Trophoblast cell (in vitro differentiated cells and primary cell): ENCODE results near the gene PDRG1.

Source experiments
- DNase-seq, 2 donors: peaks; one replicate each; pipeline ENCODE4 v3.0.0-alpha.2; 2016
- H2AFZ ChIP-seq: 2 replicates; pipeline ENCODE4 v1.6.1; 2013; ENCODE audit warnings: low read length, moderate library complexity, mild to moderate bottlenecking; ENCODE audit not compliant: insufficient read depth, poor library complexity
- H2AK5ac ChIP-seq: 2 replicates; pipeline ENCODE4 v1.6.1; 2013; ENCODE audit warnings: mild to moderate bottlenecking, low read length
- H2BK120ac ChIP-seq: 2 replicates; pipeline ENCODE4 v1.6.1; 2013; ENCODE audit warnings: low read length, mild to moderate bottlenecking, moderate library complexity; ENCODE audit not compliant: insufficient read depth, poor library complexity
- H2BK12ac ChIP-seq: 2 replicates; pipeline ENCODE4 v1.6.1; 2013; ENCODE audit warnings: mild to moderate bottlenecking, low read length, moderate library complexity
- H2BK5ac ChIP-seq: 2 replicates; pipeline ENCODE4 v1.6.1; 2013; ENCODE audit warnings: low read length, low read depth, moderate library complexity, mild to moderate bottlenecking; ENCODE audit not compliant: poor library complexity
- H3K14ac ChIP-seq: 2 replicates; pipeline ENCODE4 v1.6.1; 2013; ENCODE audit warnings: mild to moderate bottlenecking, low read length
- H3K18ac ChIP-seq: 2 replicates; pipeline ENCODE4 v1.6.1; 2013; ENCODE audit warnings: mild to moderate bottlenecking, low read length
- H3K23ac ChIP-seq: 2 replicates; pipeline ENCODE4 v1.6.1; 2013; ENCODE audit warnings: low read length
- H3K27ac ChIP-seq: 2 replicates; pipeline ENCODE4 v1.5.1; 2013; ENCODE audit warnings: low read depth, mild to moderate bottlenecking, inconsistent platforms, low read length, moderate library complexity
- H3K27me3 ChIP-seq: 2 replicates; pipeline ENCODE4 v1.6.1; 2013; ENCODE audit warnings: inconsistent platforms, mild to moderate bottlenecking, low read length, moderate library complexity; ENCODE audit not compliant: insufficient read depth
- H3K36me3 ChIP-seq, 2 experiments: 1 replicate in 1 of 2; 2 replicates in 1 of 2; pipeline ENCODE4 v1.6.1; 2013; ENCODE audit warnings: low read length in 2 of 2, mild to moderate bottlenecking in 2 of 2, moderate library complexity in 1 of 2; ENCODE audit not compliant: insufficient read depth in 2 of 2, control insufficient read depth in 1 of 2
- H3K4ac ChIP-seq: 2 replicates; pipeline ENCODE4 v1.6.1; 2013; ENCODE audit warnings: low read depth, mild to moderate bottlenecking, low read length, moderate library complexity
- H3K4me1 ChIP-seq, 2 experiments: 1 replicate in 1 of 2; 2 replicates in 1 of 2; pipeline ENCODE4 v1.6.1; 2013; ENCODE audit warnings: low read length in 2 of 2, mild to moderate bottlenecking in 2 of 2, moderate library complexity in 1 of 2; ENCODE audit not compliant: insufficient read depth in 2 of 2, control insufficient read depth in 1 of 2
- H3K4me2 ChIP-seq: 2 replicates; pipeline ENCODE4 v1.6.1; 2013; ENCODE audit warnings: inconsistent platforms, mild to moderate bottlenecking, low read length, moderate library complexity
- H3K4me3 ChIP-seq: 2 replicates; pipeline ENCODE4 v1.5.1; 2013; ENCODE audit warnings: mild to moderate bottlenecking, low read depth, low read length, inconsistent platforms
- H3K79me1 ChIP-seq: one replicate; pipeline ENCODE4 v1.6.1; 2013; ENCODE audit warnings: low read length
- H3K79me2 ChIP-seq: 2 replicates; pipeline ENCODE4 v1.6.1; 2013; ENCODE audit warnings: low read length, mild to moderate bottlenecking; ENCODE audit not compliant: control insufficient read depth, insufficient read depth, poor library complexity
- H3K9ac ChIP-seq: 2 replicates; pipeline ENCODE4 v1.6.1; 2013; ENCODE audit warnings: mild to moderate bottlenecking, low read length
- H3K9me3 ChIP-seq: 2 replicates; pipeline ENCODE4 v1.6.1; 2013; ENCODE audit warnings: low read depth, mild to moderate bottlenecking, control low read depth, inconsistent platforms, low read length; ENCODE audit not compliant: insufficient read depth
- H4K12ac ChIP-seq: 2 replicates; pipeline ENCODE4 v1.6.1; 2013; ENCODE audit warnings: low read depth, mild to moderate bottlenecking, low read length, moderate library complexity
- H4K8ac ChIP-seq: 2 replicates; pipeline ENCODE4 v1.6.1; 2013; ENCODE audit warnings: low read depth, mild to moderate bottlenecking, low read length, moderate library complexity
- H4K91ac ChIP-seq: one replicate; pipeline ENCODE4 v1.6.1; 2013; ENCODE audit warnings: low read depth, mild to moderate bottlenecking, low read length, moderate library complexity
- WGBS: extraction: QIAGEN DNeasy Blood & Tissue Kit; methylation state at CpG from one replicate; pipeline ENCODE4 v1.1.7; 2013; ENCODE audit warnings: missing lambda C conversion rate; ENCODE audit not compliant: insufficient read length, insufficient coverage; ENCODE audit errors: extremely low coverage; 5-methylcytosine and 5-hydroxymethylcytosine counted together

PDRG1 gene

DNA sequence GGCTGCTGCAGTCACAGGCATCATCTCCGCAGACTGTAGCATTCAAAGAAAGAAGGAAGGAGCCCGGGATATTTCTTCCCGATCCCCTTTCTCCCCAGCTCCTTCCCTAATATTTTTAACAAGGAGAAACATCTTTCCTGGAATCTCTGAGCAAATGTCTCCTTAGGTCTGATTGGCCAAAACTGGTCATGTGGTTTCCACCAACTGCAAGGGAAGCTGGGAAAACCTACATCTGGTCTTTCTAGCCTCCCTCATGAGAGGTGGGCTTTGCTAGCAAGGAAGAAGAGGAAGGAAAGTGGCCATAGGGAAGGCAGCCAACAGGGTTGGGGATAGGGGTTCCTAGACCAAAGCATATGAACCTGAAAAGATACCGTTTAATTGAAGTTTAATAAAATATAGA lies 35.1 kb downstream of the PDRG1 start:
- Histone ChIP-seq H3K23ac (no peak overlapping the region), H3K27me3 (no peaks in the 10 kb centered on the region), H3K9ac (no peak overlapping the region), H4K12ac (no peak overlapping the region), H2BK5ac (no peak overlapping the region), H3K79me2 (no peaks in the 10 kb centered on the region), H3K14ac (no peak overlapping the region), H2AK5ac (no peak overlapping the region), H3K79me1 (no peaks in the 10 kb centered on the region), H2AFZ (no peak overlapping the region), H3K4me3 (no peak overlapping the region), H2BK12ac (no peak overlapping the region), H3K4me2 (no peak overlapping the region), H3K9me3 (peaks cover 9% of the 10 kb centered on the region), H2BK120ac (no peak overlapping the region), H3K18ac (no peak overlapping the region), H3K27ac (no peak overlapping the region), H3K4ac (no peak overlapping the region), H3K36me3 (no peaks in the 10 kb centered on the region), H4K8ac (no peak overlapping the region), H3K4me1 (peaks cover 6% of the 10 kb centered on the region in 2 experiments), H4K91ac (no peak overlapping the region)
- WGBS = no CpG with 5 or more reads among the region's 4 CpGs
- no peak for DNase-seq

DNA sequence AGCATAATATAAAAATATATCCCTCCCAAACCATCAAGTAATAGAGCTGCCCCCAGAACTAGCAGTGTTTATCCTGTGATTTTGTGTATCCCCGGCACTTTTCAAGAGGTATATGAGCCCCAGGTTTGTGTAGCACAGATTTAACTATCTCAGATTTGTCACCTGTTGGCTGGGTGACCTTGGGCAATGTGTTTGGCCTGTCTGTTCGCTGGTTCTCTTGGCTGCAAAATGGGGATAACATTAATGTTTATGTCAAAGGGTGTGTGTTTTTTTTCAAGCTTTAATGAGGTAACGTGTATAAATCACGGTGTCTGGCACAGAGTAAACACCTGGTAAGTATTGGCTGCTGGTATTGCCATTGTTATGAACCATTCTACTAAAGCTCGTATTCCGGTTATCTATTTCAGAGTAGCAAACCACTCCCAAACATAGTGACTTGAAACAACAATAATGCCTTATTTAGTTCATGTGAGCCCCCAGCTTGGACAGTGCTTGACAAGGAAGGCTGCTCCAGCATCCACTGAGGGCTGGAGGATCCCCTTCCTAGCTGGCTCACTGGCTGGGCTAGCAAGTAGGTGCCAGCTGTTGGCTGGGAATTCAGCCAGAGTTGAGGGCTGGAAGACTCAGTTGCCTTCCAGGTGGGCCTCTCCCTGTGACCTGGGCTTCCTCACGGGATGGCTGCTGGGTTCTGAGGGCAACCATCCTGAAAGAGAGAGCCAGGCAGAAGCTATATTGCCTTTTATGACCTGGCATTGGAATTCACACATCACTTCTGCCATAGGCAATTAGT lies 36.2 kb downstream of the PDRG1 start:
- no peak for DNase-seq
- Histone ChIP-seq H3K9ac (no peak overlapping the region), H3K79me1 (no peaks in the 10 kb centered on the region), H2BK5ac (no peak overlapping the region), H3K36me3 (no peaks in the 10 kb centered on the region), H3K79me2 (no peaks in the 10 kb centered on the region), H3K4ac (no peak overlapping the region), H2BK12ac (no peak overlapping the region), H3K4me2 (no peak overlapping the region), H3K27ac (no peak overlapping the region), H3K4me3 (no peak overlapping the region), H4K8ac (no peak overlapping the region), H2AK5ac (no peak overlapping the region), H3K9me3 (peaks cover 9% of the 10 kb centered on the region), H2AFZ (no peak overlapping the region), H3K14ac (no peak overlapping the region), H4K91ac (no peak overlapping the region), H4K12ac (no peak overlapping the region), H2BK120ac (no peak overlapping the region), H3K23ac (no peak overlapping the region), H3K18ac (no peak overlapping the region), H3K27me3 (no peaks in the 10 kb centered on the region), H3K4me1 (peaks cover 6% of the 10 kb centered on the region in 2 experiments)
- WGBS = no CpG with 5 or more reads among the region's 7 CpGs

DNA sequence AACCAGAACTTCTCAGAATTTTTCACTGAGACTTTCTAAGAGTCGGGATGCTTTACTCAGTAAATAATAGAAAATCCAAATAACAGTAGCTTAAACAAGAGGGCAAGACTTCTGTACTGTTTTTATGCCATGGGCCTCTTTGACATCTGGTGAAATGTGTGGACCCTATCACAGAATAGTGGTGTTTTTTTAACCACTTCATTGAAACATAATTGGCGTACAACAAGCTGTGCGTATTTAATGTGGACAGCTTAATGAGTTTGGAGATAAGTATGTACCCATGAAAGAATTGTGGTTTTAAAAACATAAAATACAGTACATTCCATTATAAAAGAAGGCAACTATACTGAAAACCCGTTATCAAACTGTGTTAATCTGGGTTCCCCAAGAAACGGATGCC lies 37.7 kb downstream of the PDRG1 start:
- Histone ChIP-seq H2BK120ac (no peak overlapping the region), H3K23ac (no peak overlapping the region), H3K79me2 (no peaks in the 10 kb centered on the region), H2AK5ac (no peak overlapping the region), H3K4ac (no peak overlapping the region), H4K91ac (no peak overlapping the region), H3K4me1 (peaks cover 6% of the 10 kb centered on the region in 2 experiments), H4K12ac (no peak overlapping the region), H4K8ac (no peak overlapping the region), H3K27ac (no peak overlapping the region), H2BK12ac (no peak overlapping the region), H3K27me3 (no peaks in the 10 kb centered on the region), H3K18ac (no peak overlapping the region), H3K4me3 (no peak overlapping the region), H3K79me1 (no peaks in the 10 kb centered on the region), H2AFZ (no peak overlapping the region), H2BK5ac (no peak overlapping the region), H3K9ac (no peak overlapping the region), H3K14ac (no peak overlapping the region), H3K36me3 (no peaks in the 10 kb centered on the region), H3K9me3 (peaks cover 5% of the 10 kb centered on the region), H3K4me2 (no peak overlapping the region)
- no peak for DNase-seq
- no CpG with 5 or more reads among the region's 5 CpGs for WGBS

DNA sequence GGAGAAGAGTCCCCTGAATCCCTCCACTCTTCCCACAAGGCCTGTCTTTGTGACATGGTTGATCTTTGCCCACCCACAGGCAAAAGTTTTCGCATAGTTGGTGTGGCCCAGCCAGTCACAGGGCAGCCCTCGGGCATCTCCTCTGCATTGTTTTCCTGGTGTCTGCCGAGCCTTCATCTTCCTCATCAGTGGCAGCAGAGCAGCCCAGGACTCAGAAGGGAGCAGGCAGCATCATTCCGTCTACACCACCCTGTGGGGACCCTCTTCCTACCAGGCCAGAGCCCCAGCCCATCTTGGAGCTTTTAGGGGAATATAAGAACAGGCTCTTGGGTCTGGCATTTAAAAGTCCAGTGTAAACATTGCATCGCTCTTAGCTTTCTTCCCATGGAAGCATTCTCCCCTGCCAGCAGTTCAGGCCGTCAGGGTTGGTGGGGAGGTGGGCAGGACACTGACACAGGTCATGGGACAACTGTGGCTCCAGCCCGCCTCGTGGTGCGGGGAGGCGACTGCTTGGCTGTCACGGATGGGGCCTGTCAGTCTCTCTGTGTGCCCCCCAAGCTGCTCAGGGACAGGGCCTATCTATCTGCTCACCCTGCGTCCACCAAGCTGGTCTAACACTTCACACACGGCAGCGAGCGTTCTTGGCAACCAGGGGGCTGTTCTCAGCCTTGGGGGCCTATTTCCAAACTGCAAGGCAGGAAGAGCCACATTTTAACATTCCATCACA lies 38.3 kb downstream of the PDRG1 start:
- no CpG with 5 or more reads among the region's 15 CpGs for WGBS
- no peak overlapping the region for H2BK5ac ChIP-seq
- H2AK5ac ChIP-seq = no peak overlapping the region
- no peak overlapping the region for H4K12ac ChIP-seq
- peaks cover 6% of the 10 kb centered on the region in 2 experiments for H3K4me1 ChIP-seq
- H3K27ac ChIP-seq = no peak overlapping the region
- H3K9me3 ChIP-seq = peaks cover 4% of the 10 kb centered on the region
- no peak overlapping the region for H3K9ac ChIP-seq
- no peak overlapping the region for H3K23ac ChIP-seq
- DNase-seq = no peak
- H2AFZ ChIP-seq = no peak overlapping the region
- no peak overlapping the region for H3K14ac ChIP-seq
- no peaks in the 10 kb centered on the region for H3K79me1 ChIP-seq
- no peaks in the 10 kb centered on the region for H3K79me2 ChIP-seq
- no peak overlapping the region for H3K4ac ChIP-seq
- no peak overlapping the region for H4K91ac ChIP-seq
- no peak overlapping the region for H3K18ac ChIP-seq
- no peak overlapping the region for H2BK12ac ChIP-seq
- H3K36me3 ChIP-seq = no peaks in the 10 kb centered on the region
- no peak overlapping the region for H3K4me3 ChIP-seq
- H3K27me3 ChIP-seq = no peaks in the 10 kb centered on the region
- no peak overlapping the region for H4K8ac ChIP-seq
- no peak overlapping the region for H3K4me2 ChIP-seq
- H2BK120ac ChIP-seq = no peak overlapping the region
